Peyer's patch (tissue), 4 donors: Measurements from ENCODE around the gene SMTN. TPM values are rescaled to one million over a fixed set of nuclear protein-coding genes. Genes with fewer than 3 reads are reported as not detected.

ENCODE experiments used
- DNase-seq, 3 donors: peaks; one replicate each; pipeline ENCODE4 v3.0.0-alpha.2; 2017 to 2019
- H3K27ac ChIP-seq, 4 donors: fragments of 200-600 bp; sonication (generic); one replicate each; pipeline ENCODE4 v1.5.1; 2016 to 2019
- H3K27me3 ChIP-seq, 2 donors: fragments of 200-600 bp; sonication (generic); one replicate each; pipeline ENCODE4 v1.5.1; 2019
- H3K36me3 ChIP-seq, 3 donors: fragments of 200-600 bp; sonication (generic); one replicate each; pipeline ENCODE4 v1.5.1; 2016 to 2019
- H3K4me1 ChIP-seq, 4 donors: fragments of 200-600 bp; sonication (generic); one replicate each; pipeline ENCODE4 v1.5.1; 2016 to 2019
- H3K4me3 ChIP-seq, 4 donors: fragments of 200-600 bp; sonication (generic); 1 replicate in 3 of 4; 2 replicates in 1 of 4; pipeline ENCODE4 v1.5.1; 2016 to 2019; ENCODE audit warnings: mild to moderate bottlenecking in 1 of 4
- H3K9me3 ChIP-seq, 4 donors: fragments of 200-600 bp; sonication (generic); one replicate each; pipeline ENCODE4 v1.5.1; 2016 to 2019; ENCODE audit warnings: mild to moderate bottlenecking in 1 of 4
- CTCF ChIP-seq, 6 experiments: fragments of 450-650 bp in 4 of 6; fragments of 200-600 bp in 2 of 6; sonication (generic) in 1 of 6; IDR thresholded peaks; one replicate each; pipeline ENCODE4 v1.5.1; 2017 to 2019; ENCODE audit warnings: antibody characterized with exemption in 6 of 6, mild to moderate bottlenecking in 3 of 6, moderate library complexity in 1 of 6
- POLR2A ChIP-seq, 2 donors: fragments of 450-650 bp; IDR thresholded peaks; one replicate each; pipeline ENCODE4 v1.5.1; 2017; ENCODE audit warnings: antibody characterized with exemption in 2 of 2, mild to moderate bottlenecking in 2 of 2, moderate library complexity in 2 of 2
- total RNA-seq, 4 donors: library from RNA; depleted of rRNA; stranded (reverse); fragments of >200 nt; gene quantifications; one replicate each; pipeline ENCODE4 v1.1.0, GENCODE V29; 2016

The SMTN gene
- total RNA-seq, 4 donors from 2014 or later, result 23.1 to 124 (median 75.9) TPM

GRCh38 chr22:31091106-31091975, 10.2 kb downstream of the SMTN start:
- Histone ChIP-seq H3K27ac (peak overlapping the region in 3 of 4 donors; percentile 62 to 65 (median 62)), H3K4me3 (peak overlapping the region in 1 of 4 donors; percentile 36), H3K27me3 (no peaks in the 10 kb centered on the region), H3K4me1 (peaks cover 0 to 20% (median 8%) of the 10 kb centered on the region in 4 donors), H3K9me3 (no peaks in the 10 kb centered on the region), H3K36me3 (peaks cover 0 to 83% (median 0%) of the 10 kb centered on the region in 3 donors)
- no peak for TF ChIP-seq POLR2A (IDR thresholded peaks at IDR 0.05)
- TF ChIP-seq CTCF (IDR thresholded peaks at IDR 0.05), result no peak
- peak in 1 of 3 donors; percentile 46 for DNase-seq

DNA sequence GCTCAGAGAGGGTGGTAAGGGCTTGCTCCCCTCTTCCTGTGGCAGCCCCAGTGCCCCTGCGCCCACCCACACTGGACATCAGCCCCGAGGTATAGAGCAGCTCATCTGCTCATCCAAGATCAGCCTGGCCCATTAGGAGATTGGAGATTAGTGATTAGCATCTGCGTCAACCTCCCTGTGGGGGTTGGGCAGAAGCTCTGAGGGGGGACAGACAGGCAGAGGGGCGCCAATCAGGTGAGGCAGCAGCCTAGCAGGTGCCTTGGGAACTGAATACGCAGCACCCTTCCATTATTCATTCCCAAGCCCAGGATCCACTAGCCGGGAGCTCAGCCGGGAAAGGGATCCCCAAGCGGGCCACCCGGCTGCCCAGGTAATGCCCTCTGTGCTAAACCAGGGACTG, 11.0 kb downstream of the SMTN start:
- Histone ChIP-seq H3K36me3 (peaks cover 0 to 91% (median 0%) of the 10 kb centered on the region in 3 donors), H3K4me3 (peak overlapping the region in 1 of 4 donors; percentile 36), H3K9me3 (no peaks in the 10 kb centered on the region), H3K27me3 (no peaks in the 10 kb centered on the region), H3K4me1 (peaks cover 0 to 16% (median 6%) of the 10 kb centered on the region in 4 donors), H3K27ac (peak overlapping the region in 2 of 4 donors; percentile 62 to 65)
- no peak for DNase-seq
- no peak for TF ChIP-seq CTCF (IDR thresholded peaks at IDR 0.05)
- no peak for TF ChIP-seq POLR2A (IDR thresholded peaks at IDR 0.05)

GRCh38 chr22:31093086-31093850, 12.2 kb downstream of the SMTN start:
- Histone ChIP-seq H3K36me3 (peaks cover 0 to 90% (median 0%) of the 10 kb centered on the region in 3 donors), H3K27ac (peak overlapping the region in 2 of 4 donors; percentile 62 to 65), H3K4me1 (peaks cover 0 to 18% (median 8%) of the 10 kb centered on the region in 4 donors)

GRCh38 chr22:31094021-31094551, 13.0 kb downstream of the SMTN start:
- Histone ChIP-seq H3K27ac (peak overlapping the region in 2 of 4 donors; percentile 9 to 65), H3K4me1 (peaks cover 0 to 21% (median 6%) of the 10 kb centered on the region in 4 donors), H3K4me3 (peak overlapping the region in 1 of 4 donors; percentile 36), H3K9me3 (no peaks in the 10 kb centered on the region), H3K27me3 (no peaks in the 10 kb centered on the region), H3K36me3 (peaks cover 0 to 87% (median 0%) of the 10 kb centered on the region in 3 donors)
- peak in 1 of 3 donors; percentile 46 for DNase-seq
- no peak for TF ChIP-seq POLR2A (IDR thresholded peaks at IDR 0.05)
- TF ChIP-seq CTCF (IDR thresholded peaks at IDR 0.05), result no peak

More at GRCh38 chr22:31093086-31093850, 12.2 kb downstream of the SMTN start:
- TF ChIP-seq POLR2A (IDR thresholded peaks at IDR 0.05) (no peak), CTCF (IDR thresholded peaks at IDR 0.05) (no peak)
- Histone ChIP-seq H3K9me3 (no peaks in the 10 kb centered on the region), H3K27me3 (no peaks in the 10 kb centered on the region), H3K4me3 (peak overlapping the region in 1 of 4 donors; percentile 36)
- DNase-seq, result no peak

DNA sequence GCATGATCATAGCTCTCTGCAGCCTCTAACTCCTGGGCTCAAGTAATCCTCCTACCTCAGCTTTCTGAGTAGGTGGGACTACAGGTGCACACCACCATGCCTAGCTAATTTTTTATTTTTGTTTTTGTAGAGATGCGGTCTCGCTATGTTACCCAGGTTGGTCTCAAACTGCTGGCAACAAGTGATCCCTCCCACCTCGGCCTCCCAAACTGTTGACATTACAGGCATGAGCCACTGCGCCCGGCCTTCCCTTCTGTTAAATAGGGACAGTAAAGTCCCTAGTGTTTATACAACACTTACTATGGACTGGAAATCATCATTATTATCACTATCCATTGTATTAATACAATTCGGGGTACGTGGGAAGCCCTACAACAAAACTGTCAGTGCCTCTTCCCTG, 13.6 kb downstream of the SMTN start:
- Histone ChIP-seq H3K27ac (no peak overlapping the region), H3K4me3 (no peak overlapping the region), H3K36me3 (peaks cover 0 to 87% (median 0%) of the 10 kb centered on the region in 3 donors), H3K4me1 (peaks cover 0 to 18% (median 3%) of the 10 kb centered on the region in 4 donors), H3K27me3 (no peaks in the 10 kb centered on the region), H3K9me3 (no peaks in the 10 kb centered on the region)
- TF ChIP-seq POLR2A (IDR thresholded peaks at IDR 0.05) (no peak), CTCF (IDR thresholded peaks at IDR 0.05) (no peak)
- no peak for DNase-seq
